Right lobe of liver (tissue), 6 donors: ENCODE measurements around the gene TDP1. TPM values are rescaled to one million over a fixed set of nuclear protein-coding genes. Genes with fewer than 3 reads are reported as not detected.
A peak's percentile ranks its signal among the peaks of the same experiment; 100 is the strongest.
"Not testable (repeated sequence)": the region's sequence is repeated elsewhere in the genome, so short reads cannot be mapped to it uniquely, and the experiment has no call there.

Experiments
- ATAC-seq, 4 donors: fragments of 200-7000 bp; cut with Tn5 transposase; one replicate each; pipeline ENCODE4 v1.9.1; 2020; ENCODE audit warnings: mild to moderate bottlenecking in 4 of 4, moderate library complexity in 4 of 4
- DNase-seq, 3 donors: peaks; one replicate each; pipeline ENCODE4 v3.0.0-alpha.2; 2020
- H3K27ac ChIP-seq, 3 donors: fragments of 200-600 bp; one replicate each; pipeline ENCODE4 v1.8.0; 2022
- H3K27me3 ChIP-seq, 2 donors: fragments of 200-600 bp; one replicate each; pipeline ENCODE4 v1.8.0; 2022
- H3K36me3 ChIP-seq, 4 donors: fragments of 200-600 bp; sonication (generic) in 1 of 4; one replicate each; pipeline versions ENCODE4 v1.5.1 to v1.8.0; 2017 to 2022; ENCODE audit warnings: control low read depth in 1 of 4
- H3K4me1 ChIP-seq, 4 donors: fragments of 200-600 bp; sonication (generic) in 1 of 4; one replicate each; pipeline versions ENCODE4 v1.5.1 to v1.8.0; 2017 to 2022; ENCODE audit warnings: control low read depth in 1 of 4
- H3K4me3 ChIP-seq, 3 donors: fragments of 200-600 bp; one replicate each; pipeline ENCODE4 v1.8.0; 2022
- H3K9me3 ChIP-seq, 4 donors: fragments of 200-600 bp; sonication (generic) in 1 of 4; one replicate each; pipeline versions ENCODE4 v1.5.1 to v1.8.0; 2017 to 2022; ENCODE audit warnings: control low read depth in 1 of 4
- CTCF ChIP-seq, 4 donors: fragments of 200-600 bp in 3 of 4; fragments of 450-650 bp in 1 of 4; IDR thresholded peaks; one replicate each; pipeline versions ENCODE4 v1.5.1 to v1.8.0; 2016 to 2022; ENCODE audit warnings: antibody characterized with exemption in 4 of 4, mild to moderate bottlenecking in 2 of 4
- POLR2A ChIP-seq: fragments of 450-650 bp; IDR thresholded peaks from one replicate; pipeline ENCODE4 v1.6.1; 2017; ENCODE audit warnings: antibody characterized with exemption, mild to moderate bottlenecking
- WGBS: methylation state at CpG from one replicate; pipeline ENCODE4 v1.1.6; 2018; ENCODE audit warnings: low coverage, low lambda C conversion rate; ENCODE audit not compliant: insufficient coverage; ENCODE audit errors: missing lambda C conversion rate; 5-methylcytosine and 5-hydroxymethylcytosine counted together
- intact Hi-C, 2 donors: fragments of 100-400 bp; cut with DNase I; formaldehyde crosslinking; loops; one replicate each; pipeline versions ENCODE4 v1.11.2 to v1.14.1; 2022
- total RNA-seq, 6 experiments: library from RNA; depleted of rRNA in 2 of 6; stranded (reverse); fragments of >200 nt in 2 of 6; fragmentation: NEBNext Ultra II Directional in 3 of 6; extraction: Animal tissue kit (Norgen Biotek cat#: 25700) in 3 of 6; gene quantifications; one replicate each; pipeline versions ENCODE4 v1.1.0 to v1.2.4, GENCODE V29; 2016 to 2023
- donor health status: DM: no; HTN: yes; CAD: no.
- donor health status: DM: no; HTN: no; CAD: no.
- donor health status: DM: no; HTN: no; CAD: no.
- donor health status: DM: no; HTN: yes; CAD: no.
- donor health status: DM: no; HTN: yes; CAD: no.

TDP1 gene
- total RNA-seq, 6 experiments from 2014 or later, result 4.9 to 7.1 (median 6.6) TPM

- 53% methylated on average over 2 of the region's 2 CpGs for WGBS
- Histone ChIP-seq H3K4me1 (no peaks in the 10 kb centered on the region), H3K27me3 (no peaks in the 10 kb centered on the region), H3K27ac (no peak overlapping the region), H3K36me3 (no peaks in the 10 kb centered on the region), H3K4me3 (no peak overlapping the region), H3K9me3 (no peaks in the 10 kb centered on the region)
- ATAC-seq (peak in 2 of 4 donors; percentile 40 to 45), DNase-seq (no peak)
- no peak for TF ChIP-seq CTCF (IDR thresholded peaks at IDR 0.05)
- TF ChIP-seq POLR2A, result no peak
- intact Hi-C loops, result no loop called here
These were observed 132.4 kb downstream of the TDP1 start for GRCh38 chr14:90088176-90088575.

GRCh38 chr14:90089486-90089885 lies 133.8 kb downstream of the TDP1 start:
- intact Hi-C loops, H3K4me3 ChIP-seq, H3K36me3 ChIP-seq, H3K27me3 ChIP-seq, H3K27ac ChIP-seq, H3K9me3 ChIP-seq, ATAC-seq, H3K4me1 ChIP-seq, DNase-seq: not testable (repeated sequence)
- WGBS, result 68% methylated on average over 3 of the region's 6 CpGs

- intact Hi-C loops, result no loop called here
- Histone ChIP-seq H3K36me3 (no peaks in the 10 kb centered on the region), H3K4me1 (no peaks in the 10 kb centered on the region), H3K27me3 (no peaks in the 10 kb centered on the region), H3K4me3 (no peak overlapping the region), H3K27ac (no peak overlapping the region), H3K9me3 (no peaks in the 10 kb centered on the region)
- no peak for TF ChIP-seq POLR2A
- no peak for TF ChIP-seq CTCF (IDR thresholded peaks at IDR 0.05)
- ATAC-seq, result no peak
- DNase-seq, result no peak
- 57% methylated on average over 1 of the region's 1 CpG for WGBS
These were observed 135.7 kb downstream of the TDP1 start for GRCh38 chr14:90091393-90091792.

- Histone ChIP-seq H3K4me1 (no peaks in the 10 kb centered on the region), H3K36me3 (no peaks in the 10 kb centered on the region), H3K27me3 (no peaks in the 10 kb centered on the region), H3K9me3 (no peaks in the 10 kb centered on the region), H3K27ac (no peak overlapping the region), H3K4me3 (no peak overlapping the region)
- no peak for TF ChIP-seq CTCF (IDR thresholded peaks at IDR 0.05)
- TF ChIP-seq POLR2A, result no peak
- no peak for DNase-seq
- 38% methylated on average over 1 of the region's 2 CpGs for WGBS
- intact Hi-C loops, result no loop called here
- ATAC-seq, result no peak
These were observed 138.3 kb downstream of the TDP1 start for GRCh38 chr14:90093942-90094595.

Other genes with a start within 250 kb of the TDP1 start
- 1 to 10 TPM; 1.7 to 4.7 (median 3.2) TPM for gene EFCAB11, start 1.2 kb upstream of the TDP1 start, total RNA-seq
- 1 to 10 TPM in 1 of 6 experiments, under 1 TPM in 5; 0.30 to 1.2 (median 0.36) TPM for gene KCNK13, start 106.1 kb downstream of the TDP1 start, total RNA-seq